HCT116 (cell line): ENCODE data around the gene PRDM7. TPM values are rescaled to one million over a fixed set of nuclear protein-coding genes. Genes with fewer than 3 reads are reported as not detected.

Source experiments
- ATAC-seq: fragments of 200-7000 bp; cut with Tn5 transposase; 2 replicates; pipeline ENCODE4 v1.9.1; 2020; ENCODE audit warnings: mild to moderate bottlenecking, moderate library complexity
- BruUV-seq: library from RNA; stranded (reverse); fragments of 400-500 nt; replicated peaks from 2 replicates; lab custom pipeline; 2021; lab: Mats Ljungman, UMichigan
- CTCF ChIA-PET: fragments of 300-600 bp; sonication (Branson Sonifier 250); formaldehyde crosslinking; loops from one replicate; lab custom pipeline; 2021; ENCODE audit warnings: antibody characterized with exemption; lab: Charles Lee
- POLR2A ChIA-PET: fragments of 300-600, 350-600 bp; sonication (Branson Sonifier 250); formaldehyde crosslinking; loops from one replicate; lab custom pipeline; 2021; ENCODE audit warnings: antibody characterized with exemption; lab: Charles Lee
- RAD21 ChIA-PET, 2 experiments: fragments of 300-600 bp; sonication (Branson Sonifier 250); formaldehyde crosslinking; loops; one replicate each; lab custom pipeline; 2023; ENCODE audit warnings: low total read pairs in 2 of 2; ENCODE audit not compliant: uncharacterized antibody in 2 of 2, unreplicated experiment in 2 of 2, low non-redundant PET in 1 of 2; lab: Charles Lee
- DNase-seq: peaks from one replicate; pipeline ENCODE4 v3.0.0-alpha.2; 2010; ENCODE audit warnings: low read depth, low spot score
- H2AFZ ChIP-seq: fragments of 200-600 bp; shearing (Covaris generic), sonication (generic); 2 replicates; pipeline ENCODE4 v1.6.1; 2017; ENCODE audit warnings: low read depth, mixed run types, mixed read lengths, antibody characterized with exemption, low read length; ENCODE audit not compliant: poor library complexity, severe bottlenecking
- H3K27ac ChIP-seq: 2 replicates; pipeline ENCODE4 v1.5.1; 2012; ENCODE audit warnings: low read depth, low read length
- H3K27me3 ChIP-seq: fragments of 200-600 bp; sonication (generic); 2 replicates; pipeline ENCODE4 v1.6.1; 2016; ENCODE audit warnings: mixed run types, low read length, mixed read lengths; ENCODE audit not compliant: insufficient read depth
- H3K36me3 ChIP-seq, 2 experiments: fragments of 200-500 bp in 1 of 2; fragments of 200-600 bp in 1 of 2; sonication (Bioruptor generic) in 1 of 2; sonication (generic) in 1 of 2; 2 replicates each; pipeline versions ENCODE4 v1.5.1 to v1.6.1; 2014 to 2016; ENCODE audit warnings: low read length in 2 of 2, inconsistent platforms in 1 of 2, mixed read lengths in 1 of 2, mixed run types in 1 of 2; ENCODE audit not compliant: insufficient read depth in 2 of 2, control insufficient read depth in 1 of 2
- H3K4me1 ChIP-seq, 2 experiments: fragments of 200-600 bp in 1 of 2; sonication (generic) in 1 of 2; 2 replicates each; pipeline versions ENCODE4 v1.5.1 to v1.6.1; 2012 to 2017; ENCODE audit warnings: low read length in 2 of 2, inconsistent platforms in 1 of 2, mild to moderate bottlenecking in 1 of 2, mixed read lengths in 1 of 2, mixed run types in 1 of 2, moderate library complexity in 1 of 2; ENCODE audit not compliant: insufficient read depth in 2 of 2, control insufficient read depth in 1 of 2
- H3K4me2 ChIP-seq: fragments of 200-600 bp; sonication (generic); 2 replicates; pipeline ENCODE4 v1.6.1; 2017; ENCODE audit warnings: mixed run types, low read length, mixed read lengths
- H3K4me3 ChIP-seq, 2 experiments: fragments of 200-600 bp in 1 of 2; sonication (generic) in 1 of 2; replicated peaks in 1 of 2; 2 replicates each; pipeline ENCODE4 v1.5.1; 2011 to 2016; ENCODE audit warnings: low read length in 2 of 2, control low read depth in 1 of 2, low read depth in 1 of 2, mild to moderate bottlenecking in 1 of 2, mixed read lengths in 1 of 2, mixed run types in 1 of 2
- H3K79me2 ChIP-seq: fragments of 200-600 bp; sonication (generic); 2 replicates; pipeline ENCODE4 v1.6.1; 2017; ENCODE audit warnings: mild to moderate bottlenecking, mixed run types, low read length, moderate library complexity, mixed read lengths; ENCODE audit not compliant: insufficient read depth
- H3K9ac ChIP-seq: fragments of 200-600 bp; sonication (generic); 2 replicates; pipeline ENCODE4 v1.6.1; 2016; ENCODE audit warnings: low read length, mixed read lengths
- H3K9me2 ChIP-seq: fragments of 200-600 bp; sonication (generic), shearing (Covaris generic); 2 replicates; pipeline ENCODE4 v1.6.1; 2017; ENCODE audit warnings: mixed run types, mild to moderate bottlenecking, moderate library complexity; ENCODE audit not compliant: insufficient read depth
- H3K9me3 ChIP-seq, 2 experiments: fragments of 200-500 bp in 1 of 2; fragments of 200-600 bp in 1 of 2; sonication (Bioruptor generic) in 1 of 2; sonication (generic) in 1 of 2; 2 replicates each; pipeline ENCODE4 v1.6.1; 2014 to 2017; ENCODE audit warnings: low read length in 2 of 2, mixed read lengths in 2 of 2, inconsistent platforms in 1 of 2, low read depth in 1 of 2, mild to moderate bottlenecking in 1 of 2, mixed run types in 1 of 2, moderate library complexity in 1 of 2; ENCODE audit not compliant: control insufficient read depth in 1 of 2, insufficient read depth in 1 of 2
- H4K20me1 ChIP-seq: fragments of 200-600 bp; sonication (generic), shearing (Covaris generic); 2 replicates; pipeline ENCODE4 v1.6.1; 2017; ENCODE audit warnings: mixed run types, mild to moderate bottlenecking, moderate library complexity; ENCODE audit not compliant: insufficient read depth
- CBX3 ChIP-seq: IDR thresholded peaks from 2 replicates; pipeline ENCODE4 v1.6.1; 2012; ENCODE audit warnings: low read depth
- CEBPB ChIP-seq: IDR thresholded peaks from 2 replicates; pipeline ENCODE4 v1.6.1; 2012; ENCODE audit warnings: low read depth
- ELF1 ChIP-seq: IDR thresholded peaks from 2 replicates; pipeline ENCODE4 v1.6.1; 2012; ENCODE audit warnings: low read depth, borderline replicate concordance
- EZH2phosphoT487 ChIP-seq: fragments of 200-600 bp; IDR thresholded peaks from 2 replicates; pipeline ENCODE4 v1.6.1; 2018; ENCODE audit warnings: antibody characterized with exemption, borderline replicate concordance
- FOSL1 ChIP-seq: IDR thresholded peaks from 2 replicates; pipeline ENCODE4 v1.6.1; 2012; ENCODE audit warnings: low read depth
- JUND ChIP-seq: IDR thresholded peaks from 2 replicates; pipeline ENCODE4 v1.6.1; 2012
- POLR2A ChIP-seq: IDR thresholded peaks from 2 replicates; pipeline ENCODE4 v1.7.0; 2011; ENCODE audit warnings: borderline replicate concordance; ENCODE audit not compliant: insufficient read depth, insufficient read length; ENCODE audit errors: extremely low read depth
- RAD21 ChIP-seq: IDR thresholded peaks from 2 replicates; pipeline ENCODE4 v1.6.1; 2012; ENCODE audit warnings: low read depth, mild to moderate bottlenecking
- SIN3A ChIP-seq: IDR thresholded peaks from 2 replicates; pipeline ENCODE4 v1.6.1; 2012; ENCODE audit warnings: low read depth
- SP1 ChIP-seq: IDR thresholded peaks from 2 replicates; pipeline ENCODE4 v1.6.1; 2012; ENCODE audit warnings: low read depth
- SRF ChIP-seq: IDR thresholded peaks from 2 replicates; pipeline ENCODE4 v1.6.1; 2012; ENCODE audit warnings: low read depth
- YY1 ChIP-seq: IDR thresholded peaks from 2 replicates; pipeline ENCODE4 v1.6.1; 2011; ENCODE audit warnings: low read length, low read depth, moderate library complexity, mild to moderate bottlenecking; ENCODE audit not compliant: insufficient replicate concordance; ENCODE audit errors: extremely low read depth
- ZFX ChIP-seq: fragments of 450-650 bp; IDR thresholded peaks from 2 replicates; pipeline ENCODE4 v1.6.1; 2017
- ZNF274 ChIP-seq: fragments of 200-500 bp; sonication (Bioruptor generic); IDR thresholded peaks from 2 replicates; pipeline ENCODE4 v1.6.1; 2014; ENCODE audit warnings: mild to moderate bottlenecking, low read depth, low read length, inconsistent platforms
- intact Hi-C: fragments of 100-400 bp; cut with micrococcal nuclease; formaldehyde crosslinking; loops from 2 replicates; pipeline ENCODE4 v1.10.0; 2022
- total RNA-seq: library from RNA; stranded (reverse); gene quantifications from one replicate; pipeline ENCODE4 v1.2.1, GENCODE V29; 2021; ENCODE audit not compliant: unreplicated experiment
- TF ChIP-seq, protein P1 (sequence below): IDR thresholded peaks from 2 replicates; pipeline ENCODE4 v1.6.1; 2011; ENCODE audit warnings: mild to moderate bottlenecking, low read length, moderate library complexity; ENCODE audit not compliant: insufficient replicate concordance; ENCODE audit errors: extremely low read depth
- TF ChIP-seq, protein P2 (sequence below): IDR thresholded peaks from 2 replicates; pipeline ENCODE4 v1.6.1; 2012

The PRDM7 gene
- total RNA-seq, 1 experiment from 2014 or later, result 0.07 TPM

GRCh38 chr16:90084215-90084950, 7.3 kb upstream of the PRDM7 start:
- Histone ChIP-seq H3K79me2 (no peaks in the 10 kb centered on the region), H3K27me3 (no peaks in the 10 kb centered on the region), H2AFZ (no peak overlapping the region), H3K4me2 (no peak overlapping the region), H3K4me3 (no peak overlapping the region), H3K9ac (no peak overlapping the region), H3K4me1 (peaks cover 0 to 16% of the 10 kb centered on the region in 2 experiments; a peak in 3 of 4 replicates), H3K27ac (no peak overlapping the region), H4K20me1 (no peaks in the 10 kb centered on the region), H3K9me2 (no peaks in the 10 kb centered on the region), H3K9me3 (no peaks in the 10 kb centered on the region), H3K36me3 (no peaks in the 10 kb centered on the region)
- BruUV-seq, result no TSS peak
- intact Hi-C loops, result no loop called here
- POLR2A ChIA-PET, result no interaction called here
- TF ChIP-seq CBX3, result no peak
- no peak for TF ChIP-seq SIN3A
- no peak for TF ChIP-seq SRF
- no peak for TF ChIP-seq RAD21
- no peak for TF ChIP-seq YY1
- TF ChIP-seq, protein P1, sequence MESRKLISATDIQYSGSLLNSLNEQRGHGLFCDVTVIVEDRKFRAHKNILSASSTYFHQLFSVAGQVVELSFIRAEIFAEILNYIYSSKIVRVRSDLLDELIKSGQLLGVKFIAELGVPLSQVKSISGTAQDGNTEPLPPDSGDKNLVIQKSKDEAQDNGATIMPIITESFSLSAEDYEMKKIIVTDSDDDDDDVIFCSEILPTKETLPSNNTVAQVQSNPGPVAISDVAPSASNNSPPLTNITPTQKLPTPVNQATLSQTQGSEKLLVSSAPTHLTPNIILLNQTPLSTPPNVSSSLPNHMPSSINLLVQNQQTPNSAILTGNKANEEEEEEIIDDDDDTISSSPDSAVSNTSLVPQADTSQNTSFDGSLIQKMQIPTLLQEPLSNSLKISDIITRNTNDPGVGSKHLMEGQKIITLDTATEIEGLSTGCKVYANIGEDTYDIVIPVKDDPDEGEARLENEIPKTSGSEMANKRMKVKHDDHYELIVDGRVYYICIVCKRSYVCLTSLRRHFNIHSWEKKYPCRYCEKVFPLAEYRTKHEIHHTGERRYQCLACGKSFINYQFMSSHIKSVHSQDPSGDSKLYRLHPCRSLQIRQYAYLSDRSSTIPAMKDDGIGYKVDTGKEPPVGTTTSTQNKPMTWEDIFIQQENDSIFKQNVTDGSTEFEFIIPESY, result no peak
- no peak for TF ChIP-seq CEBPB
- no peak for TF ChIP-seq FOSL1
- TF ChIP-seq EZH2phosphoT487, result no peak
- no peak for TF ChIP-seq POLR2A
- TF ChIP-seq, protein P2, sequence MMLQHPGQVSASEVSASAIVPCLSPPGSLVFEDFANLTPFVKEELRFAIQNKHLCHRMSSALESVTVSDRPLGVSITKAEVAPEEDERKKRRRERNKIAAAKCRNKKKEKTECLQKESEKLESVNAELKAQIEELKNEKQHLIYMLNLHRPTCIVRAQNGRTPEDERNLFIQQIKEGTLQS, result no peak
- TF ChIP-seq JUND, result no peak
- TF ChIP-seq SP1, result no peak
- TF ChIP-seq ZFX, result no peak
- no peak for TF ChIP-seq ELF1
- no peak for TF ChIP-seq ZNF274
- RAD21 ChIA-PET, result no interaction called here
- ATAC-seq (no peak), DNase-seq (no peak)
- CTCF ChIA-PET, result no interaction called here
